ENCODE results near the gene BTK.
"Not testable (repeated sequence)": the region's sequence is repeated elsewhere in the genome, so short reads cannot be mapped to it uniquely, and the experiment has no call there.

BTK gene

GRCh38 chrX:101347859-101348451, 38.0 kb downstream of the BTK start:
- H3K4me3 Mint-ChIP-seq: peak overlapping the region; percentile 88
- peak overlapping the region; percentile 92 for H3K27ac Mint-ChIP-seq
- peaks cover 54% of the 10 kb centered on the region for H3K36me3 Mint-ChIP-seq (ENCODE audit: low read depth)
- no peaks in the 10 kb centered on the region for H3K9me3 Mint-ChIP-seq
- intact Hi-C loops (cut with micrococcal nuclease): loop anchor here (2.0 to 5.0 kb wide), 2 partner anchors 43 to 69 kb away; partner anchors contain the start of gene RPL36A
- H3K4me1 Mint-ChIP-seq (ENCODE audit: low read depth): no peaks in the 10 kb centered on the region
- no peaks in the 10 kb centered on the region for H3K27me3 Mint-ChIP-seq

GRCh38 chrX:101337776-101338271, 48.2 kb downstream of the BTK start:
- Mint-ChIP-seq H3K27me3 (no peaks in the 10 kb centered on the region), H3K4me3 (no peak overlapping the region), H3K9me3 (no peaks in the 10 kb centered on the region), H3K36me3 (ENCODE audit: low read depth) (no peaks in the 10 kb centered on the region), H3K27ac (no peak overlapping the region), H3K4me1 (ENCODE audit: low read depth) (peaks cover 6% of the 10 kb centered on the region)
- intact Hi-C loops (cut with micrococcal nuclease): no loop called here

- intact Hi-C loops (cut with micrococcal nuclease); H3K27me3 Mint-ChIP-seq; H3K27ac Mint-ChIP-seq; H3K9me3 Mint-ChIP-seq; H3K36me3 Mint-ChIP-seq (ENCODE audit: low read depth); H3K4me3 Mint-ChIP-seq; H3K4me1 Mint-ChIP-seq (ENCODE audit: low read depth): not testable (repeated sequence)
Observed at GRCh38 chrX:101334310-101334709, 51.7 kb downstream of the BTK start.

GRCh38 chrX:101326600-101326999, 59.4 kb downstream of the BTK start:
- H3K27me3 Mint-ChIP-seq; H3K36me3 Mint-ChIP-seq (ENCODE audit: low read depth); H3K4me3 Mint-ChIP-seq; H3K27ac Mint-ChIP-seq; H3K9me3 Mint-ChIP-seq; H3K4me1 Mint-ChIP-seq (ENCODE audit: low read depth); intact Hi-C loops (cut with micrococcal nuclease): not testable (repeated sequence)

- H3K9me3 Mint-ChIP-seq: no peaks in the 10 kb centered on the region
- H3K27ac Mint-ChIP-seq: no peak overlapping the region
- H3K4me3 Mint-ChIP-seq: no peak overlapping the region
- intact Hi-C loops (cut with micrococcal nuclease): no loop called here
- no peaks in the 10 kb centered on the region for H3K27me3 Mint-ChIP-seq
- H3K4me1 Mint-ChIP-seq (ENCODE audit: low read depth): no peaks in the 10 kb centered on the region
- H3K36me3 Mint-ChIP-seq (ENCODE audit: low read depth): no peaks in the 10 kb centered on the region
Observed at GRCh38 chrX:101303790-101304189, 82.2 kb downstream of the BTK start.

All from dendritic cell treated with granulocyte-macrophage colony-stimulating factor and Interleukin-4, amounts not matched to agents 40 ng/mL and 50 ng/mL, for 4 days (primary cell).